GM06990 (cell line): ENCODE measurements around the gene SFMBT1.
"Not testable (repeated sequence)": the region's sequence is repeated elsewhere in the genome, so short reads cannot be mapped to it uniquely, and the experiment has no call there.

ENCODE experiments used
- DNase-seq: peaks from one replicate; pipeline ENCODE4 v3.0.0-alpha.2; 2011; ENCODE audit not compliant: insufficient read length; ENCODE audit errors: extremely low read depth
- H3K27me3 ChIP-seq: replicated peaks from 2 replicates; pipeline ENCODE4 v1.6.0; 2011; ENCODE audit warnings: low read length; ENCODE audit not compliant: control insufficient read depth, insufficient read depth
- H3K36me3 ChIP-seq: 2 replicates; pipeline ENCODE4 v1.5.1; 2011; ENCODE audit warnings: low read length; ENCODE audit not compliant: control insufficient read depth, insufficient read depth
- H3K4me3 ChIP-seq: replicated peaks from 2 replicates; pipeline ENCODE4 v1.5.1; 2011; ENCODE audit warnings: low read depth, mild to moderate bottlenecking, control low read depth, low read length
- CTCF ChIP-seq: IDR thresholded peaks from 2 replicates; pipeline ENCODE4 v1.5.1; 2011; ENCODE audit warnings: low read length, control low read depth, mild to moderate bottlenecking, inconsistent platforms; ENCODE audit not compliant: insufficient read depth, poor library complexity, severe bottlenecking

SFMBT1 gene

GRCh38 chr3:53062905-53063304 lies 17.0 kb upstream of the SFMBT1 start:
- TF ChIP-seq CTCF = no peak
- Histone ChIP-seq H3K4me3 (no peak overlapping the region), H3K27me3 (no peaks in the 10 kb centered on the region; the same call in 1 of the 2 replicates), H3K36me3 (no peaks in the 10 kb centered on the region)
- DNase-seq = no peak

- Histone ChIP-seq H3K36me3 (no peaks in the 10 kb centered on the region), H3K4me3 (no peak overlapping the region), H3K27me3 (no peaks in the 10 kb centered on the region; the same call in 1 of the 2 replicates)
- DNase-seq = no peak
- TF ChIP-seq CTCF = peak; percentile 13
Measured at GRCh38 chr3:53056442-53056841, 10.6 kb upstream of the SFMBT1 start.

GRCh38 chr3:53054233-53054632 lies 8.4 kb upstream of the SFMBT1 start:
- not testable (repeated sequence) for H3K4me3 ChIP-seq, H3K27me3 ChIP-seq, DNase-seq, H3K36me3 ChIP-seq

GRCh38 chr3:53051929-53052328 lies 6.1 kb upstream of the SFMBT1 start:
- no peak overlapping the region for H3K4me3 ChIP-seq
- H3K27me3 ChIP-seq = no peaks in the 10 kb centered on the region; the same call in 1 of the 2 replicates
- TF ChIP-seq CTCF = no peak
- no peaks in the 10 kb centered on the region for H3K36me3 ChIP-seq
- DNase-seq = no peak

- H3K4me3 ChIP-seq = no peak overlapping the region
- no peak for DNase-seq
- no peaks in the 10 kb centered on the region for H3K36me3 ChIP-seq
- H3K27me3 ChIP-seq = no peaks in the 10 kb centered on the region; the same call in 1 of the 2 replicates
- TF ChIP-seq CTCF = no peak
Measured at GRCh38 chr3:53049987-53050386, 4.1 kb upstream of the SFMBT1 start.

GRCh38 chr3:53046171-53047170 lies 598 bp upstream of the SFMBT1 start:
- Histone ChIP-seq H3K27me3 (no peaks in the 10 kb centered on the region; the same call in 1 of the 2 replicates), H3K36me3 (no peaks in the 10 kb centered on the region), H3K4me3 (peak overlapping the region; percentile 79)
- DNase-seq = peak; percentile 80
- peak; percentile 61 for TF ChIP-seq CTCF
